Fibroblast of villous mesenchyme (primary cell): ENCODE data around the gene EDIL3. TPM values are rescaled to one million over a fixed set of nuclear protein-coding genes. Genes with fewer than 3 reads are reported as not detected.

Experiments
- DNase-seq: peaks from one replicate; pipeline ENCODE4 v3.0.0-alpha.2; 2010; ENCODE audit warnings: low read depth
- H3K4me3 ChIP-seq: 2 replicates; pipeline ENCODE4 v1.5.1; 2011; ENCODE audit warnings: low read depth, mild to moderate bottlenecking, low read length
- CTCF ChIP-seq: IDR thresholded peaks from 2 replicates; pipeline ENCODE4 v1.5.1; 2012; ENCODE audit warnings: low read depth, mild to moderate bottlenecking, low read length; ENCODE audit not compliant: insufficient read depth
- total RNA-seq: library from RNA; depleted of rRNA; stranded (reverse); fragments of >200 nt; gene quantifications from 2 replicates; pipeline ENCODE4 v1.2.3, GENCODE V29; 2012

EDIL3 gene
- total RNA-seq, 1 donor = 57.0 TPM

GRCh38 chr5:84362061-84362720 lies 22.5 kb downstream of the EDIL3 start:
- no peak for DNase-seq
- no peak overlapping the region for H3K4me3 ChIP-seq
- TF ChIP-seq CTCF = no peak

- TF ChIP-seq CTCF = no peak
- DNase-seq = no peak
- no peak overlapping the region for H3K4me3 ChIP-seq
Measured at GRCh38 chr5:84361572-84361971, 23.1 kb downstream of the EDIL3 start.

- no peak overlapping the region for H3K4me3 ChIP-seq
- TF ChIP-seq CTCF = no peak
- DNase-seq = no peak
Measured at GRCh38 chr5:84360056-84360455, 24.6 kb downstream of the EDIL3 start.

- no peak overlapping the region for H3K4me3 ChIP-seq
- no peak for DNase-seq
- TF ChIP-seq CTCF = no peak
Measured at GRCh38 chr5:84354101-84354500, 30.6 kb downstream of the EDIL3 start.

GRCh38 chr5:84344788-84345187 lies 39.9 kb downstream of the EDIL3 start:
- no peak for TF ChIP-seq CTCF
- no peak overlapping the region for H3K4me3 ChIP-seq
- no peak for DNase-seq

GRCh38 chr5:84343171-84343570 lies 41.5 kb downstream of the EDIL3 start:
- no peak for TF ChIP-seq CTCF
- no peak for DNase-seq
- H3K4me3 ChIP-seq = no peak overlapping the region

GRCh38 chr5:84332106-84332505 lies 52.6 kb downstream of the EDIL3 start:
- no peak for TF ChIP-seq CTCF
- DNase-seq = no peak
- H3K4me3 ChIP-seq = no peak overlapping the region
